HepG2 (cell line): ENCODE measurements around the gene HTR1E. TPM values are rescaled to one million over a fixed set of nuclear protein-coding genes. Genes with fewer than 3 reads are reported as not detected.
A peak's percentile ranks its signal among the peaks of the same experiment; 100 is the strongest.

ENCODE experiments used
- BCL3 ChIP-seq: sonication (generic); formaldehyde crosslinking; IDR thresholded peaks from 2 replicates; pipeline ENCODE4 v1.5.1; 2020; ENCODE audit warnings: mild to moderate bottlenecking, missing genetic modification reagents, moderate library complexity
- CTCF ChIP-seq: sonication (generic); formaldehyde crosslinking; IDR thresholded peaks from 2 replicates; pipeline ENCODE4 v1.5.0; 2020; ENCODE audit warnings: mild to moderate bottlenecking, missing genetic modification reagents, moderate library complexity
- HDAC1 ChIP-seq: sonication (generic); formaldehyde crosslinking; IDR thresholded peaks from 2 replicates; pipeline ENCODE4 v1.5.1; 2020; ENCODE audit warnings: mild to moderate bottlenecking, missing genetic modification reagents
- LBX2 ChIP-seq: sonication (generic); formaldehyde crosslinking; IDR thresholded peaks from 2 replicates; pipeline ENCODE4 v1.5.0; 2020; ENCODE audit warnings: missing genetic modification reagents, mild to moderate bottlenecking, borderline replicate concordance
- SOX13 ChIP-seq, 3 experiments: fragments of 450-650 bp in 1 of 3; sonication (generic) in 1 of 3; formaldehyde crosslinking in 1 of 3; IDR thresholded peaks in 2 of 3; conservative IDR thresholded peaks in 1 of 3; 2 replicates each; pipeline versions ENCODE4 v1.5.0 to v1.6.1; 2016 to 2020; ENCODE audit warnings: antibody characterized with exemption in 1 of 3, mild to moderate bottlenecking in 1 of 3, missing compliant biosample characterization in 1 of 3, missing genetic modification reagents in 1 of 3, moderate library complexity in 1 of 3
- ZFP91 ChIP-seq: sonication (generic); formaldehyde crosslinking; IDR thresholded peaks from 2 replicates; pipeline ENCODE4 v1.9.0; 2022; ENCODE audit warnings: missing genetic modification reagents, mild to moderate bottlenecking, borderline replicate concordance
- ZNF383 ChIP-seq: sonication (generic); formaldehyde crosslinking; IDR thresholded peaks from 2 replicates; pipeline ENCODE4 v1.4.0; 2020; ENCODE audit warnings: missing genetic modification reagents, mild to moderate bottlenecking, borderline replicate concordance
- ZNF512 ChIP-seq: sonication (generic); formaldehyde crosslinking; IDR thresholded peaks from 2 replicates; pipeline ENCODE4 v1.4.0; 2020; ENCODE audit warnings: mild to moderate bottlenecking, missing genetic modification reagents
- ZNF605 ChIP-seq: sonication (generic); formaldehyde crosslinking; IDR thresholded peaks from 2 replicates; pipeline ENCODE4 v1.8.0; 2022; ENCODE audit warnings: mild to moderate bottlenecking, missing genetic modification reagents
- ZNF761 ChIP-seq: sonication (generic); formaldehyde crosslinking; conservative IDR thresholded peaks from 2 replicates; pipeline ENCODE4 v1.4.0; 2020; ENCODE audit warnings: mild to moderate bottlenecking, missing genetic modification reagents
- ZNF772 ChIP-seq: sonication (generic); formaldehyde crosslinking; IDR thresholded peaks from 2 replicates; pipeline ENCODE4 v1.5.0; 2020; ENCODE audit warnings: mild to moderate bottlenecking, missing genetic modification reagents
- ZNF878 ChIP-seq: sonication (generic); formaldehyde crosslinking; IDR thresholded peaks from 2 replicates; pipeline ENCODE4 v1.8.1; 2023; ENCODE audit warnings: mild to moderate bottlenecking, missing genetic modification reagents, moderate library complexity
- ZNF883 ChIP-seq: sonication (generic); formaldehyde crosslinking; IDR thresholded peaks from 2 replicates; pipeline ENCODE4 v1.5.1; 2020; ENCODE audit warnings: mild to moderate bottlenecking, missing genetic modification reagents; ENCODE audit errors: not compliant biosample characterization
- ZXDC ChIP-seq: sonication (generic); formaldehyde crosslinking; IDR thresholded peaks from 2 replicates; pipeline ENCODE4 v1.5.0; 2020; ENCODE audit warnings: mild to moderate bottlenecking, missing genetic modification reagents
- polyA plus RNA-seq, 8 experiments: library from polyadenylated mRNA; depleted of rRNA in 3 of 8; stranded (reverse) in 7 of 8; unstranded in 1 of 8; fragments of >200 nt; fragmentation: Illumina TruSeq in 4 of 8; extraction: Trizol in 4 of 8; gene quantifications; 2 replicates each; pipeline versions ENCODE4 v1.2.1 to v1.2.3, GENCODE V29; 2011 to 2016; ENCODE audit warnings: low read depth in 4 of 8, missing spikeins in 1 of 8, mixed read lengths in 1 of 8; ENCODE audit not compliant: insufficient read depth in 1 of 8
- total RNA-seq, 5 experiments: library from RNA; depleted of rRNA; stranded (reverse); fragments of >200 nt; fragmentation: Illumina TruSeq; extraction: Trizol; gene quantifications; 2 replicates each; pipeline ENCODE4 v1.2.3, GENCODE V29; 2016; ENCODE audit warnings: low read depth in 1 of 5

Gene HTR1E
- total and polyA plus RNA-seq, 2 of the 13 experiments (the other 11 are each of a cell fraction or from before 2014, with no cell fraction given): not detected

- TF ChIP-seq ZXDC (CRISPR knock-in tag) (no peak), ZFP91 (CRISPR knock-in tag) (peak; percentile 68; the same call in 1 of the 2 replicates), HDAC1 (peak; percentile 46), ZNF878 (CRISPR knock-in tag) (no peak), ZNF772 (CRISPR knock-in tag) (peak; percentile 45; the same call in 1 of the 2 replicates), CTCF (CRISPR knock-in tag) (peak; percentile 87), LBX2 (CRISPR knock-in tag) (0 out of 2 replicates have a peak, but pooled peaks have one; percentile 7), ZNF761 (CRISPR knock-in tag) (0 out of 2 replicates have a peak, but pooled peaks have one; percentile 28), ZNF605 (CRISPR knock-in tag) (peak; percentile 31; the same call in 1 of the 2 replicates), ZNF383 (no peak), SOX13 (IDR thresholded peaks at IDR 0.05) (no peak), SOX13 (CRISPR knock-in tag; conservative IDR thresholded peaks at IDR 0.05 in 1 of 2, IDR thresholded peaks at IDR 0.05 in 1 of 2) (peak in 1 of 2 experiments; percentile 19; a peak in 1 of 4 replicates), BCL3 (peak; percentile 79), ZNF512 (CRISPR knock-in tag) (peak; percentile 67; the same call in 1 of the 2 replicates), ZNF883 (CRISPR knock-in tag) (peak; percentile 64)
- TF ChIP-seq, all 625 proteins: peak for 55
These were observed at the start of gene HTR1E (continued) for GRCh38 chr6:86937219-86938079.
